Uterus (tissue), 2 donors: ENCODE results near the gene ZDHHC4.

ENCODE experiments used
- CTCF ChIP-seq, 4 experiments: fragments of 200-600 bp in 2 of 4; fragments of 450-650 bp in 2 of 4; sonication (generic) in 2 of 4; IDR thresholded peaks; one replicate each; pipeline ENCODE4 v1.5.1; 2016 to 2019; ENCODE audit warnings: antibody characterized with exemption in 4 of 4, mild to moderate bottlenecking in 2 of 4, moderate library complexity in 1 of 4
- POLR2A ChIP-seq, 2 donors: fragments of 450-650 bp; IDR thresholded peaks; one replicate each; pipeline ENCODE4 v1.6.1; 2016; ENCODE audit warnings: antibody characterized with exemption in 2 of 2, mild to moderate bottlenecking in 1 of 2, moderate library complexity in 1 of 2

GRCh38 chr7:6612819-6613218, 35.6 kb downstream of the ZDHHC4 start:
- no peak for TF ChIP-seq CTCF (IDR thresholded peaks at IDR 0.05)
- TF ChIP-seq POLR2A (IDR thresholded peaks at IDR 0.05) = no peak
